Fibroblast of skin of abdomen (primary cell): ENCODE data around the gene MAZ.
A peak's percentile ranks its signal among the peaks of the same experiment; 100 is the strongest.
"Not testable (repeated sequence)": the region's sequence is repeated elsewhere in the genome, so short reads cannot be mapped to it uniquely, and the experiment has no call there.

Experiments
- DNase-seq: peaks from one replicate; pipeline ENCODE4 v3.0.0-alpha.2; 2013

MAZ gene

DNA sequence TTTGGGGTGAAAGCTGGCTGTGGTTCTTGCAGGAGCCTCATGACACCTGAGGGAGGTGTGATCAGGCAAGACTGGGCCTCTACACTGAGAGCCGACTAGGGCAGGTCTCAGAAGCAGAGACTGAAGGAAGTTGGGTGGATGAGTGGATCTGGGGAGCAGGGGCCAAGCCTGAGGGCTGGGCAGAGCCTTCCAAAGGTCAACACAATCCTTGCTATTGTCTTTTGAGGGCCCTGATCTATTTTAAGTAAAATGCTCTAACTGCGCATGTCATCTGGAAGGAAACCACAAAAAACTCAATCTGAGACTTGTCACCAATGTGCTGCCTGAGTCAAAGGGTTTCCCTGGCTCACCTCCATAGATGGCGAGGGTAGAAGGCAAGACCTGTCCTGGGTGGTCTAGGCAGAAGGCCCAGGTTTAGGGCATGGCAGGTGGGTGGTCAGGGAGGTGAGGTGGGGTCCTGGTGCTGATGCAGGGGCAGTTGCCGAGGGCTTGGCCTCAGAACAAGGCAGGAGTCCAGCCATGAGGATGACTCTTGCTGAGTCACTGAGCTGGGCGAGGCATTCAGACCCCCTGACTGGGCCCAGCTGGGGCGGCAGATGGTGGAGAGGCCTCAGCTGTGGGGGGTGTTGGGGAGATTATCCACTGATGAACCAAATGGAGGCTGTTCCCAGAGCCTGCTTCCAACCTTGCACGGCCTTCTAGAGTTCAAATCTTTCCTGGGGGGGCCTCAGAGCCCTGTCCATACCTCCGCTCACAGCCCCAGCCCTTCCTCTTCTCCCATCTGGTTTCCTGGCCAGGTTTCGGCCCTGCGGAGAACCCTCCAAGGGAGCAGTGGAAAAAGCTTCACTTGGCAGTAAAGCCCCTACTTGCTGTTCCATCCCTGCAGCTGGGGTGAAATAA, 19.1 kb downstream of the MAZ start:
- DNase-seq = peak; percentile 87

DNA sequence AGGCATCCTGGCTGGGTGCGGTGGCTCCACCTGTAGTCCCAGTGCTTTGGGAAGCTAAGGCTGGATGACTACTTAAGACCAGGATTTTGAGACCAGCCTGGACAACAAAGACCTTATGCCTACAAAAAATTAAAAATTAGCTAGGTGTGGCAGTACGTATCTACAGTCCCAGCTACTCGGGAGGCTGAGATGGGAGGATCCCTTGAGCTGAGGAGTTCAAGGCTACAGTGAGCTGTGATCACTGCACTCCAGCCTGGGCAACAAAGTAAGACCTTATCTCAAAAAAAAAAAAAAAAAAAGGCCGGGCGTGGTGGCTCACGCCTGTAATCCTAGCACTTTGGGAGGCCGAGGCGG, 20.0 kb downstream of the MAZ start:
- no peak for DNase-seq

DNA sequence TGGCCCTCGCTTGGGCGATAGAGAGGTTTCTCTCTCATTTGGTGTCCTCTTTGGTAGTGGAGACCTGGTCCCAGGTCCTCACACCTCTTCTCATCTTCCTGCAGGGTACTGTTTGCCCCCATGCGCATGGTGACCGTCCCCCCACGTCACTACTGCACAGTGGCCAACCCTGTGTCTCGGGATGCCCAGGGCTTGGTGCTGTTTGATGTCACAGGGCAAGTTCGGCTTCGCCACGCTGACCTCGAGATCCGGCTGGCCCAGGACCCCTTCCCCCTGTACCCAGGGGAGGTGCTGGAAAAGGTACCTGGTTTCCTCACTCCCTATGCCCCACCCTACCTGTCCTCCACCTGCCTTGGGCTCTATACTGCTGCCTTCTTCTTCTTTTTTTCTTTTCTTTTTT, 24.4 kb downstream of the MAZ start:
- DNase-seq = no peak

DNA sequence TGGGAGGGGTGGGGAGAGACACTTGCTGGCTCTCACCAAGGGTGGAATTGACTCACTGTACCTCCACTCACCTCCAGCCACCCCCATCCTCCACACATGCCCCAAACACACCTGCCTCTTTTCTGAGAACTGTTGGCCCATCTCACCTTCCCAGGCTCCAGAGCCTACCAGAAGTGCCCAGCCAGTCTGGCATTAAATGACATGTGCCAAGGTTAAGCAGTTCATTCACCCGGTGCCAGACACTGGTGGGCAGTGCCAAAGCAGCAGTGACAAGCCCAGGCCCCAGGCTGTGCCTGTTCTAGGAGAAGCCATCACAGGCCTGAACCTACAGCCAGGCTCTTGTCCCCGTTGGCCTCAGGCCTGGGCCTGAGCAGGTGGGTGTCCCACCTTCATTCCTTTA, 25.2 kb downstream of the MAZ start:
- no peak for DNase-seq

DNA sequence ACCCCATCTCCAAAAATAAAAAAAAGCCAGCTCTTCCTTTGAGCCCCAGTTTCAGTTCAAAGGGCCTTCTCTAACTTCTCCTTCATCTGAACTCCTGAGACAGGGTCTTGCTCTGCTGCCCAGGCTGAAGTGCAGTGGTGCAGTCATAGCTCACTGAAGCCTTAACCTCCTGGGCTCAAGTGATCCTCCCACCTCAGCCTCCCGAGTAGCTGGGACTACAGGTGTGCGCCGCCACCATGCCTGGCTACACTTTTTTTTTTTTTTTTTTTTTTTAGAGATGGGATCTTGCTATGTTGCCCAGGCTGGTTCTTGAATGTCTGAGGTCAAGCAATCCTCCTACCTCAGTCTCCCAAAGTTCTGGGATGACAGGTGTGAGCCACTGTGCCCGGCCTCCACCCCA, 26.9 kb downstream of the MAZ start:
- not testable (repeated sequence) for DNase-seq

DNA sequence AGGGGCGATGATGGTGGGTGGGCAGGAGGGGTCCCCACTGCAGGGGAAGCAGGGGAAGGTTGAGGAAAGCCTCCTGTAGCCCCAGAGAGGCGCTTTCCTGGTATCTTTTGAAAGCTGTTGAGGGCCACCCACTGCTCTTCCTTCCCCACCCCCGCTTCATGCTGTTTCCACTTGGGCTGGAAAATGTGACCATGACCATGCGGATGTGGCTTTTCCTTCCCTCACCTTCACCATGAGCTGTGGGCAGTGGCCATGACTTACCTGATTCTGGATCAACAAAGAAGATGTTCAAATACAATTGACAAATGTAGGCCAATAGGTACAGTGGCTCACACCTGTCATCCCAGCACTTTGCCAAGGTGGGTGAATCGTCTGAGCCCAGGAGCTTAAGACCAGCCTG, 27.8 kb downstream of the MAZ start:
- DNase-seq = no peak

DNA sequence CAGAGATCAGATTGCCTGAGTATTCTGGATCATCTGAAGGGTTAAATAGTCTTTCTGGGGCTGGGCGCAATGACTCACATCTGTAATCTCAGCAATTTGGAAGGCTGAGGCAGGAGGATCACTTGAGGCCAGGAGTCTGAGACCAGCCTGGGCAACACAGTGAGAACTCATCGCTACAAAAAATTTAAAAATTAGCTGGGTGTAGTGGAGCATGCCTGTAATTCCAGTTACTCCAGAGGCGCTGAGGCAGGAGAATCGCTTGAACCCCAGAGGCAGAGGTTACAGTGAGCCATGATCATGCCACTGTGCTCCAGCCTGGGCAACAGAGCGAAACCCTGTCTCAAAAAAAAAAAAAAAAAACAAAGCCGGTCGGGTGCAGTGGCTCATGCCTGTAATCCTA, 29.6 kb downstream of the MAZ start:
- no peak for DNase-seq

DNA sequence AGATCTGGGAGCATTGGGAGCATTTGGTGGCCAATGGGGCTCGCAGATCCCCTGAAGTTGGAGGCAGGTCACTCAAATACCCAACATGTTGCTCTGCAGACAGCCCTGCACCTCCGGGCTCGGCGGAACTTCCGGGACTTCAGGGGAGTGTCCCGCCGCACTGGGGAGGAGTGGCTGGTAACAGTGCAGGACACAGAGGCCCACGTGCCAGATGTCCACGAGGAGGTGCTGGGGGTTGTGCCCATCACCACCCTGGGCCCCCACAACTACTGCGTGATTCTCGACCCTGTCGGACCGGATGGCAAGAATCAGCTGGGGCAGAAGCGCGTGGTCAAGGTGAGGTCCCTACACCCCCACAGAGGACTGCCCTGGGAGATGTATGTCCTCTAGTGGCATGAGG, 30.3 kb downstream of the MAZ start:
- no peak for DNase-seq

DNA sequence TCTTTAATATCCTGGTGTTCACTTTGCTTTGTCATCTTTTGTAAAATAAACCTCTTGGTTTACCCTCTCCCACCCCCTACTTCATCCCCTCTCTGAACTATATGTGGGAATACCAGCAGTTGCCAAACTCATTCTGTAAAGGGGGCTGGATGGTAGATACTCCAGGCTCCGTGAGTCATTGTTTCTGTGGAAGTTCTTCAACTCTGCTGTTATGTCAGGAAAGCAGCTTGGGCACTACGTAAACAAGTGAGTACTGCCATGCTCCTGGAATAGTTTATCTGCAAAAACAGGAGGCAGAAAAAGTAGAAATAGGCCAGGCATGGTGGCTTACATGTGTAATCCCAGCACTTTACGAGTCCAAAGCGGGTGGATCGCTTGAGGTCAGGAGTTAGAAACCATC, 31.5 kb downstream of the MAZ start:
- no peak for DNase-seq

DNA sequence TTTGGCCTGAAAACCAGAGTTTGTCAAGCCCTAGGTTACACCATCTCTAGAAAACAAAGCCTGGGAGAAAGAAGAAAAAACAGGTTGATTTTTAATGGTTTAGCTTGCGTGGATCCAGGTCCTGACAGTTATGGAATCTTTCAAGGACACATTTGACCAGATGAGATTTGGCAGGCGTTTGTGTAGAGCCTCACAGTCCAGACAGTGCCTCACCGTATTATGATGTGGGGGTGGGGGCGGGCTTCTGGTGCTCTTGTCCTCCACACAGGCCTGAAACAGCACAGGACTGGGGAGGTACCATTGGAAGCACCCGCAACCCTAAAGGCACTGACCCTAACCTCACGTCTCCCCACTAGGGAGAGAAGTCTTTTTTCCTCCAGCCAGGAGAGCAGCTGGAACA, 33.5 kb downstream of the MAZ start:
- DNase-seq = no peak

DNA sequence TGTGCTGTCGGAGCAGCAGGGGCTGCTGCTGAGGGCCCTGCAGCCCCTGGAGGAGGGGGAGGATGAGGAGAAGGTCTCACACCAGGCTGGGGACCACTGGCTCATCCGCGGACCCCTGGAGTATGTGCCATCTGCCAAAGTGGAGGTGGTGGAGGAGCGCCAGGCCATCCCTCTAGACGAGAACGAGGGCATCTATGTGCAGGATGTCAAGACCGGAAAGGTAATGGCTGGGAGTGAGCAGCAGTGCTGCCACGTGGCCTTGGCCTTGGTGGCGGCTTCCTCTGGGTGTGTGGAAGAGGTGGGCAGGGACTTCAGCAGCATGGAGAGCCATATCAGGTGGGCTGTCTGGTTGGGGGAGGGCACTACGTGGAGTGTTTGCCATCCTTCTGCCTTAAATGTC, 33.9 kb downstream of the MAZ start:
- DNase-seq = no peak

DNA sequence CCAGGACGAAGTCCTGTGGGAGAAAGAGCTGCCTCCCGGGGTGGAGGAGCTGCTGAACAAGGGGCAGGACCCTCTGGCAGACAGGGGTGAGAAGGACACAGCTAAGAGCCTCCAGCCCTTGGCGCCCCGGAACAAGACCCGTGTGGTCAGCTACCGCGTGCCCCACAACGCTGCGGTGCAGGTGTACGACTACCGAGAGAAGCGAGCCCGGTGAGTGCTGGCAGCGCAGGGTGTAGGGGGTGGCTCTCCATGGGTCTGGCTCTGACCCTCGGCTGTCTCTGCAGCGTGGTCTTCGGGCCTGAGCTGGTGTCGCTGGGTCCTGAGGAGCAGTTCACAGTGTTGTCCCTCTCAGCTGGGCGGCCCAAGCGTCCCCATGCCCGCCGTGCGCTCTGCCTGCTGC, 35.3 kb downstream of the MAZ start:
- DNase-seq = no peak

DNA sequence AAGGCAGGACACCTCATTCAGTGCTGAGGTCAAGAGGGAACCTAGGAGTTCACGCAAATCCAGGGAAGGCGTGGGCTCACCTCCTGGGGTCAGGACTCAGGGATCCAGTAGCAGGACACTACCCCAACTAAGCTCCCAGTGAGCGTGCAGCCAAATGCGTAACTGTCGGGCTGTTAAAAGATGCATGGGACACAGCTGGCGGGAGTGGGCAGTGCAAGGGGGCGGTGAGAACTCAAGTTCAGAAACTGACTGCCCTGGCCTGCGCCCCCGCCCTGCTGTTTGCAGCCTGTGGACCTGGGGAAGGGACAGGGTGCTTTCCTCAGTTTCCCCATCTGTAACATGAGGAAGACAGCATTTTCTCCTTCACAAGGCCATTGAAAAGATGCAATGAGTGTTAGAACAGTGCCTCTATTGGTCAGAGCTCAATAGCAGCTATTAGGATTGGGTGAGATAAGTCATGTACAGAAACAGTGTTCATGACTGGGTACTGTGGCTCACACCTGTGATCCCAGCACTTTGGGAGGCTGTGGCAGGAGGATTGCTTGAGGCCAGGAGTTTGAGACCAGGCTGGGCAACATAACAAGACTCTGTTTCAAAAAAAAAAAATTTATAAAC, 36.5 kb downstream of the MAZ start:
- no peak for DNase-seq

DNA sequence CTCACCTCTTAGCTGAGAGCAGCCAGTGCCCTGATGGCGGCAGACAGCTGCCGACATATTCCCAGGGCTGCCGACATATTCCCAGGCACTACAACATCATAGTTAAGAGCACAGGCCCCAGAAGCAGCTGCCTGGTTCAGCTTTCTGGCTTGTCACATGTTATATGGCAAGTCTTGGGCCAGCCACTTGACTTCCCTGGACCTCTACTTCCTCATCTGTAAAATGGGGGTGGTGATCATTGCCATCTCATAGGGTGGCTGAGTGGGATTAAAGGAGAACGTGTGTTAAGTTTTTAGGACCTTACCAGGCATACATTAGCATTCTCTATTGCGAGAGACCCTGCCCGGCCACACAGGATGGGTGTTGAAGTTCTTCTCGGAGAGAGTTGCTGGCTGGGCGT, 37.6 kb downstream of the MAZ start:
- DNase-seq = no peak

DNA sequence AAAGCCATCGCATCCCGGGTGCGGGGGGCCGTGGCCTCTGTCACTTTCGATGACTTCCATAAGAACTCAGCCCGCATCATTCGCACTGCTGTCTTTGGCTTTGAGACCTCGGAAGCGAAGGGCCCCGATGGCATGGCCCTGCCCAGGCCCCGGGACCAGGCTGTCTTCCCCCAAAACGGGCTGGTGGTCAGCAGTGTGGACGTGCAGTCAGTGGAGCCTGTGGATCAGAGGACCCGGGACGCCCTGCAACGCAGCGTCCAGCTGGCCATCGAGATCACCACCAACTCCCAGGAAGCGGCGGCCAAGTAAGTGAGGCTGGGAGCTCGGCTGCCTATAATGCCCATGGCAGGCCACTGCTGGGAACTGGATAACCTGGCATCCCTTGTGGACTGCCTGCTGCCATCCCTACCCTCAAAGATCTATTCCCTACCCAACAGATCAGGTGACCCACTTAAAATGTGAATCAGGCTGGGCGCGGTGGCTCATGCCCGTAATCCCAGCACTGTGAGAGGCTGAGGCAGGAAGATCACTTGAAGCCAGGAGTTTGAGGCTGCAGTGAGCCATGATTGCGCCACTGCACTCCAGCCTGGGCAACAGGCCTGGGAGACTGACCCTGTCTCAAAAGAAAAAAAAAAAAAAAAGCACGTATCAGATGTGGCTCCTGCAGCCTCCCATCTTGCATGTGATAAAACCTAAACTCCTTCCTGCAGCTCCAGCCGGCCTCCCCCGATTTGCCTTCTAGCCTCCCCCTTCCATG, 38.4 kb downstream of the MAZ start:
- DNase-seq = no peak

DNA sequence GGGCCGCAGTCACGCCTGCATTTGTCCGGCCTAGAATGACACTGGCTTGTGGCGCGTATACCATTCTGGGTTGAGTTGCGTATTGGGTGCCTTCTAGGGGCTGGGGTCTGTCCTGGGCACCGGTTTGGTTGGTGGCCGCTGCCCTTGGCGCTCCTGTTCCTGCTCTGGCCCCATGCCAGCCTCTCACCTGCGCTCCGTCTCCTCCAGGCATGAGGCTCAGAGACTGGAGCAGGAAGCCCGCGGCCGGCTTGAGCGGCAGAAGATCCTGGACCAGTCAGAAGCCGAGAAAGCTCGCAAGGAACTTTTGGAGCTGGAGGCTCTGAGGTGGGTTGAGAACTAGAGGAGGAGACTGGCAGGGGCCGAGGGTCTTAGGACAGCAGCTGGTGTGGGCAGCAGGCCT, 39.3 kb downstream of the MAZ start:
- no peak for DNase-seq

DNA sequence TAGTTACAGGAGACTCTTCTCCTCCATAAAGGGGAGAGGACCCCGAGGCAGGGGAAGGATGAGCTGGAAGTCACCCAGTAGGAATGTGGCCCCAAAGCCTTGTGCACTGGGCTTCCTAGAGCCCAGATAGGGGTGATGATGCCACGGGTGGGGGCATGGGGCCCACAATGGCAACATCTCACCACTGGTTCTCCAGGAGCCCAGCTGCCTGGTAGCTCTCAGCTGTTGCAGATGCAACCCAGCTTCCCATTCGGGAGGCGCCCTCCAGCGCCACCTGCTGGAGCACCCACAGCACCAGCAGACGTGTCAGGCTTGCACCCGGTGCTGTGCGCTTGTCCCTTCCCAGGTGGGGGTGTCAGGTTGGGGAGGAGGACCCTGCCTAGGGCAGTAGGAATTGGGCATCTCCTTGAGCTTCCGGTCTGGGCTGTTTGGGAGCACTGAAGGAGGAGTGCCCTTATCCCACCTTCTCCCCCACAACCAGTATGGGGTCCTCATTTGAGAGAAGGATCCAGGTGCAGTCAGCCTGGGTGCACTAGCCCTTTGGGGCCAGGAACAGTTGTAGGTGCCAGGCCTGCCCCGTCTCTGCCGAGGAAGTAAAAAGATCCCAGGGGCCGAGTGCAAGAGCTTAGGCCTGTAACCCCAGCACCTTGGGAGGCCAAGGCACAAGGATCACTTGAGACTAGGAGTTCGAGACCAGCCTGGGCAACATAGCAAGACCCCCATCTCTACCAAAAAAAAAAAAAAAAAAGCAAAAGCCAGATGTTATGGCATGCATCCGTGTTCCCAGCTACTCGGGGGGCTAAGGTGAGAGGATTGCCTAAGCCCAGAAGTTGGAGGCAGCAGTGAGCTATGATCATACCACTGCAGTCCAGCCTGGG, 42.3 kb downstream of the MAZ start:
- DNase-seq = peak; percentile 47

DNA sequence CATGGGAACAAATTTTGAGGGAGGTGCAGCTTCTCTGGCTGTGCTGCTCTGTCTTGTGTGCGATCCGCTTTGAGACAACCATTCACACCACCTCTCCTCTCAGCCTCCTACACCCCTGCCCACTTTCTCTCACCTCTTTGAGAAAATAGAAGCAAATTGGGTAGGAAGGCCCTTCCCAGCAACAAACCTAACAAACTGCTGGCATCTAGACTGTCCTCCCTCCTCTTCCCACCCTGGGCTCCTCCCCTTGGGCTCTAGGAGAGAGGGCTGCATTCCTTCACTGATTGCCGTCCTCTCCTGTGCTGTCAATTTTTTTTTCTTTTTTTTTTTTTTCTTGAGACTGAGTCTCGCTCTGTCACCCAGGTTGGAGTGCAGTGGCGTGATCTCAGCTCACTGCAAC, 43.2 kb downstream of the MAZ start:
- no peak for DNase-seq

DNA sequence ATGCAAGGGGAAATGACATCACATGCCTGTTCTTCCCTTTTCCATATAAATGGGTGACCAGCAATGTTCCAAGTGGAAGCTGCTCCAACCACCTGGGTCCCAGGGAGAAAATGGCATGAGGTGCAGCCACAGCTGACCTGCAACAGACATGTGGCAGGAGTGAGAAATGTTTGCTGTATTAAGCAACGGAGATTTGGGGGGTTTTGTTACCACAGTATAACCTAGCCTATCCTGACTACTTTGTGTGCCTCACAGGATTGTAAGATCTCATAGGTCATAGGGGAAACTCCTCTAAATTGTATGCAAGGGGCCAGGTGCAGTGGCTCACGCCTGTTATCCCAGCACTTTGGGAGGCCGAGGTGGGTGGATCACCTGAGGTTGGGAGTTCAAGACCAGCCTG, 44.7 kb downstream of the MAZ start:
- DNase-seq = no peak

DNA sequence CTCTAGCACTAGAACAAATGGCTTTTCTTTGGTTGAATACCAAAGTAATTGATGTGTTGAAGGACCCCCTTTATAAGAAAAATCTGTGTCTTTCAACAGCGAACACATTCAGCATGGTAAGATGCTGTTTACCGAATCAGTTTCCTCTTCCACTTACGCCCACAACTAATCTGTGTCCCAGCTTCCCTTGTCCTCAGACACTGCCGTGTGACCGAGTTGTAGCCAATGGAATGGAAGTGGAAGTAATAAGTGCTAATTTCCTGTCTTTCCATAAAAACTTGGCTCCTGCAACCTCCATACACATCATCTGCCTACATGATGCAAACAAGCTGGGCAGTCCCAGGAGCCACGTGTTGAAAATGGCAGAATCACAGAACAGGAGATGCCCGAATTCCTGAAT, 46.3 kb downstream of the MAZ start:
- peak; percentile 69 for DNase-seq

DNA sequence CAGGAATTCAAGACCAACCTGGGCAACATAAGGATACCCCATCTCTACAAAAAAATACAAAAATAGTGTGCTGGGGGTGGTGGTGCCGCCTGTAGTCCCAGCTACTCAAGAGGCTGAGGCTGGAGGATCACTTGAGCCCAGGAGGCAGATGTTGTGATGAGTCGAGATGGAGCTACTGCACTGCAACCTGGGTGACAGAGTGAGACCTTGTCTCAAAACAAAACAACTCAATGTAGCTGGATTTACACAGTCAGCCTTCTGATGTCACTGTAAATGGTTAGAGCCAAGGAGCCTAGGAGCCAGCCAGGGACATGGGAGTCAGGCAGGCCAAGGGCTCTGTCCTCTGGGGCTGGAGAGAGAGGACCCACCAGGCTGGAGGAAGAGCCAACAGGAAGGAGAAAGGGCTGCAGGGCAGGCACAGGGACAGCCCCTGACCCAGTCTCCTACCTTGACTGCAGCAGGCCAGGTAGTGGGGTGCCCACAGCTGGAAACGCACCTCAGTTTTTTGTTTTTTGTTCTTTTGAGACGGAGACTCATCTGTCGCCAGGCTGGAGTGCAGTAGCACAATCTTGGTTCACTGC, 48.3 kb downstream of the MAZ start:
- no peak for DNase-seq

DNA sequence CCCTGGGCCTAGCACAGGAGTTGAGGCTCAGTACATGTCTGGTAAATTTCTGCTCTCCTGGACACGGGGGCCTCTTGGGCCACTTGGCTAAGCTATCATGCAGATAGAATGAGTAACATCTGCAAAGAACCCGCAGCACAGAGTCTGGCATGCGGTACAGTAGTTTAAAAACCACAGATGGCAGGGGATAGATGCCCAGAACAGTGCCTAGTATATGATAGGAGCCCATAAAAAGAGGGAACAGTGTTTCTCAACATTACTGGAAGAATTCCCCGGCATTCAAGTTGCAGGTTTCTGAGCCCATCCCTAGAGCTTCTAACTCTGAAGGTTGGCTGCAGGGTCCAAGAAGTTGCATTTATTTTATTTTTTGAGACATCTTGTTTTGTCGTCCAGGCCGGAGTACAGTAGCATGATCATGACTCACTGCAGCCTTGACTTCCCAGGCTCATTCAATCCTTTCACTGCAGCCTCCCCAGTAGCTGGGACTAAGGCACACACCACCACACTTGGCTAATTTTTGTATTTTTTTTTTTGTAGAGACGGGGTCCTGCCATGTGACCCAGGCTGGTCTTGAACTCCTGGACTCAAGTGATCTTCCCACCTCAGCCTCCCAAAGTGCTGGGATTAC, 50.9 kb downstream of the MAZ start:
- peak; percentile 65 for DNase-seq
